Epithelial cell of esophagus (primary cell): ENCODE data around the gene SKIDA1.

Source experiments
- DNase-seq: peaks from one replicate; pipeline ENCODE4 v3.0.0; 2010; ENCODE audit warnings: low read depth
- H3K4me3 ChIP-seq: 2 replicates; pipeline ENCODE4 v1.5.1; 2011; ENCODE audit warnings: mild to moderate bottlenecking, low read length, control low read depth
- TF ChIP-seq, protein P1 (sequence below): IDR thresholded peaks from 2 replicates; pipeline ENCODE4 v1.5.1; 2011; ENCODE audit warnings: low read depth, mild to moderate bottlenecking, low read length, control low read depth, inconsistent platforms; ENCODE audit not compliant: insufficient read depth; ENCODE audit errors: missing control alignments

The SKIDA1 gene

DNA sequence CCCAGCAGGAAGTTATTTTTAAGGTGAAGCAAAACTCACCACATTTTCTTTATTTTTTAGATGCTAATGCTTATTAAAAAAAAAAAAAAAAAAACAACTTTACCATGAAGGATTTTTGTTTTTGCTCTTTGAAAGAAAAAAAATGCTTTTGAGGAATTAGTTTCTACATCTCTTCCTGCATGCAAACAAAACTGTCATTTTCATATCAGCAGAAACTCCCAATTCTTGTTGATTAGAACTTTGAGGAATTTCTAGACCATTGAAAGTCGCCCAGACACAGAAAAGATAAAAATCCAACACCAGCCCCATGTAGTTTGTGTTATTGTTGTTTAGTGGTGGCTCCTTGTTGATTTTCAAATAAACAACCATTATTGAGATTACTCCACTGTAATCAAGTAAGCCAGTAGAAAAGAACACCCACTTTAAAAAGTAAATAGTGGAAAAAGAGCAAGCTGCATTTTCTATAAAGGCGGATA is 14.3 kb downstream of the SKIDA1 start:
- DNase-seq, result no peak
- no peak overlapping the region for H3K4me3 ChIP-seq
- TF ChIP-seq, protein P1, sequence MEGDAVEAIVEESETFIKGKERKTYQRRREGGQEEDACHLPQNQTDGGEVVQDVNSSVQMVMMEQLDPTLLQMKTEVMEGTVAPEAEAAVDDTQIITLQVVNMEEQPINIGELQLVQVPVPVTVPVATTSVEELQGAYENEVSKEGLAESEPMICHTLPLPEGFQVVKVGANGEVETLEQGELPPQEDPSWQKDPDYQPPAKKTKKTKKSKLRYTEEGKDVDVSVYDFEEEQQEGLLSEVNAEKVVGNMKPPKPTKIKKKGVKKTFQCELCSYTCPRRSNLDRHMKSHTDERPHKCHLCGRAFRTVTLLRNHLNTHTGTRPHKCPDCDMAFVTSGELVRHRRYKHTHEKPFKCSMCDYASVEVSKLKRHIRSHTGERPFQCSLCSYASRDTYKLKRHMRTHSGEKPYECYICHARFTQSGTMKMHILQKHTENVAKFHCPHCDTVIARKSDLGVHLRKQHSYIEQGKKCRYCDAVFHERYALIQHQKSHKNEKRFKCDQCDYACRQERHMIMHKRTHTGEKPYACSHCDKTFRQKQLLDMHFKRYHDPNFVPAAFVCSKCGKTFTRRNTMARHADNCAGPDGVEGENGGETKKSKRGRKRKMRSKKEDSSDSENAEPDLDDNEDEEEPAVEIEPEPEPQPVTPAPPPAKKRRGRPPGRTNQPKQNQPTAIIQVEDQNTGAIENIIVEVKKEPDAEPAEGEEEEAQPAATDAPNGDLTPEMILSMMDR, result no peak

DNA sequence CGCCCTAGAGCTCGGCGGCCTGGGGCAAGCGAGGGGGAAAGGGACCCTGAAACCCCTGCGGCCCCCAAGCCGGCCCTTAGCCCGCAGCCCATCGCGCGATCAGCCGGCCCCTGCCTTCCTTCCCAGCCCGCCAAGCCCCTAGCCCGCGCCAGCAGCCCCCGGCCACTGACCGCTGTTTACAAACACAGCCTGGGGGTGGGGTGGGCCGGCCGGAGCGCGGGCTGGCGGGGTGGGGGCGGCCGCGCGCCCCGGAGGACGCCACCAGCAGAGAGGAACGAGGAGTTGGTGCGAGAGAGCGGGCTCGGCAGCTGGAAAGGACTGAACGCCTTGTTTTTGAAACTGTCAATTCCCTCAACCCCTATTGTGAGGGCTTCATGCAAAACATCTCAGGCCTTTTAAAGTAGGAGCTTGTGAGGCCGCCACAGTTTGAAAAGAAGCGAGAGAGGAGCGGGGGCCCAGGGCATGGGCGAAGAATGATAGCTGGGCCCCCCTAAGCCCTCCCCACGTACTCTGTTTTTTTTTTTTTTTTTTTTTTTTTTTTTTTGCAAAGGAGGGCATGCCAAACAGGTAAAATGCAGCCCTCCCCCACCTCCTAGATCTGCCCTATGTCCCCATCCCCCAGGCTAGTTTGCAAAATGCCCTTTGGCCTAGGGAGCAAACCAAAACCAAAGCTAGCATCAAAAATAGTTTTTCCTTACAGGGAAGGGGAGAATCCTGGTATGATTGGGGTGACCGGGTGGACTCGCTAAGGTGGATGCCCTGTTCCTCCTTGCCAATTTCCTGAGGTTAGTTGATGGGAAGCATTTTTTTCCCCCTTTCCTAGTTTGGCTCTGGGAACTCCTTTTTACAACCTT is 15.0 kb downstream of the SKIDA1 start:
- no peak for DNase-seq
- TF ChIP-seq, protein P1, result no peak
- peak overlapping the region; percentile 20 for H3K4me3 ChIP-seq

DNA sequence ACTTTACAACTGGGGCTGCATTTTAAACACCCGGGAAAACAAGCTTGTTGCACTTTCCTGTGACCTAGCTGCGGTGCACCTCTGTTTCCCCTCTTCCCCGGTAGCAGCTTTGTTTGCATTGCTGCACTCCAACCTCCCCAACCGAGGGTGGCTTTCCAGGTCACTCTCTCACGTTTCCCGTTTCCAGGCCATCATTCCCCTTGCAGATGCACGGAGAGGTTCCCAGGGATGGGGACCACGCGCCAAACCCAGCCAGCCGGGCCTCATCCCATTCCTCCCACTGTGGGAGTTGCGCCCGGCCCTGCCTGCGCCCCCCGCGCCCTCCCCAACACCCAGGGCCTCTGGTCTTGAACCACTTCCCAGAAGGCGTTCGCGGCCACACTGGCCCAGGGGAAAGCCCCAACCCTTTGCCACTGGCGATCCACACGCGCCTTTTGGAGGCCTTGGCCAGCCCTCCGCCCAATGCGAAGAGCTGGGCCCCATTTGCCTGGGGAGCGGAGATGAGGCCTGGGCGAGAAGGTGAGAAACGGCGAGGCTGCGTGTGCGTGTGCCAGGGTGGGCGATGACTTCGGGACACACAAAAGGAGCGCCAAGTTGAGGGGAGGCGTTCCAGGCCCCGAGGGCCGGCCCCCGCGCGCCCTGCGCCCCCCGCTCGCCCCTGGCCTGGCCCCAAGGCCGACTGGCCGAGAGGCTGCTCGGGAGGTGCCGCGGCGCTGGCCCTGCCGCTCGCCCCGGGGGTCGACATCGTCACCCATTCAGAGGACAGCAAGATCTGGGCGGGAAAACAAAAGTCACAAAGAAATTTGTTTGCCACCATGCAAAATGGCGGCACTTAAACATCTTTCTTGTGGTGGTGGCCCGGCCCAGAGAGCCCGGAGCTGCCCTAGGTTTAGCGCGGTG is 15.9 kb downstream of the SKIDA1 start:
- TF ChIP-seq, protein P1, result no peak
- peak overlapping the region; percentile 20 for H3K4me3 ChIP-seq
- DNase-seq, result no peak

DNA sequence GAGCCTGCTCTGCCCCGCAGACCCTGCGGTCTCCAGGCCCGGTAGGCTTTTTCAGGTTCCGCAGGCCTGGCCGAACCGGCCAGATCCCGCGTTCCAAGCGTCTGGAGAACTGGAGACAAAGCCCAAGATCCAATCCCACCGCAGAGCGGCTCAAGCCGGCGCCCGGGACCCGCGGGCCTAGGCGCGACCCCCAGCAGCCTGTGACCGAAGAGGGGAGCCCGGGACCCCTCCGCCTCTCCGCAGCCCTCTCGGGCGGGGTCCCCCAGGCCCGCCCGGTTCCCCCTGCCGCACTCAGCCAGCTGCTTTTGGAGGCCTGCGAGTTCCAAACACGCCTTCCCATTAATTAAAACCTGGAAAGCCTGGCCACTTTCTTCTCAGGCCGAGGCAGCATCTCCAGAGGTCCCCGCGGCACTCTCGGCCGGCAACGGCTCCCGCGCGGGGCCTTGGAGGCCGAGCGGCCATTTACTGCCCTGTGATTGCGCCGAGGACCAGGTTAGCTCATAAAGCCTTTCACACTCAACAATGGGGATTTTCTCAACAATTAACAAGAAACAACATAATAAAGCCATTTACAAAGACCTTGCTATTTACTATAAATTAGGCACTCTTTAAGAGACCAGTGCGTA is 16.7 kb downstream of the SKIDA1 start:
- DNase-seq, result no peak
- TF ChIP-seq, protein P1, result no peak
- no peak overlapping the region for H3K4me3 ChIP-seq

DNA sequence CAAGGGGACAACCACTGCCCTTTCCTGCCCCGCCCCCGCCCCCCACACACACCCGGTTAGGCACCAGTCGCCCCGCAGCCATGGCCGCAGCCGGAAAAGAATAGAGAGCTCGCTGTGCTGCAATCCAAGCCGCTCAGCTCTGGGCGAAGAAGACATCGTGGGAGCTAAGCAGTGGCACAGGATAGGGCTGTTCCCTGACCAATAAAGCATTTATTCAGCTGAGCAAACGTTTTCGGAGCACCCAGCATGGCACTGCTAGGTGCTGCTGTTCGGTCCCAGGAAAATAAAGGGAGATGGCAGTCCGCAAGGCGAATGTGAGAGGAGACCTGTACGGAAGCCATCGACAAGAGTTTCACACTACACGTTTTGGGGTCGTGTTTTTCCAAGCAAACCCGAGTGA is 18.3 kb downstream of the SKIDA1 start:
- H3K4me3 ChIP-seq, result no peak overlapping the region
- TF ChIP-seq, protein P1, result no peak
- no peak for DNase-seq

DNA sequence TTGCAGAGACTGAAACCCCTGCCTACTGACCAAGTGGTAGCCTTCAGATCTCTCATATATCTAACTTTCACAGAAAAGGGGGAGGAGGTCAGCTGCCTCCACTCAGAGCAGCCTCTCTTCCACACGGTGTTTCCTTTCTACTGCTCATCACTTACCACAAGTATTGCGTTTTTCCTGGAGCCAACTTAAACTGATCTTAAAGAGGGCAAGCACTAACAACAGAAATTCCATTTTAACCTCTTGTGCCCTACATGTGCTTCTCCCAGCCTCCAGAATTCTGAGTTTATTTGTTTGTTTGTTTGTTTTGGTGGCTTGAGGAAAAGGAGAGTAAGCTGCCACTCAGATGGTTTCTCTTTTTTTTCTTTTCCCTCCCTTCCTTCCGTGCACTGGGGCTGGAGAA is 19.1 kb downstream of the SKIDA1 start:
- DNase-seq, result no peak
- TF ChIP-seq, protein P1, result no peak
- no peak overlapping the region for H3K4me3 ChIP-seq
